ENCODE results near the gene CLPX. TPM values are rescaled to one million over a fixed set of nuclear protein-coding genes. Genes with fewer than 3 reads are reported as not detected.

CLPX gene
- total RNA-seq, 4 donors from 2014 or later = 74.5 to 110 (median 91.8) TPM

GRCh38 chr15:65134538-65134937 lies 50.6 kb downstream of the CLPX start:
- WGBS, 2 donors = 87 to 90% methylated on average over 8 of the region's 8 CpGs
- intact Hi-C loops (cut with DNase I; ENCODE audit: low total_unique reads) = no loop called here
- no peak overlapping the region for H3K4me3 ChIP-seq (ENCODE audit: low read depth, poor library complexity, severe bottlenecking)
- TF ChIP-seq CTCF (IDR thresholded peaks at IDR 0.05) = no peak
- TF ChIP-seq POLR2A (IDR thresholded peaks at IDR 0.05) = no peak
- no peak for DNase-seq (ENCODE audit: low spot score in 2 of 2)

GRCh38 chr15:65133548-65134200 lies 51.5 kb downstream of the CLPX start, which contains the start of gene PDCD7:
TSS of gene PDCD7 (minus strand) at chr15:65133808. CDS start at chr15:65133781, 27 bp downstream.
- intact Hi-C loops (cut with DNase I; ENCODE audit: low total_unique reads) = no loop called here
- WGBS, 2 donors = 2% methylated on average over 27 to 30 of the region's 45 CpGs
- peak; percentile 86 to 96 for DNase-seq (ENCODE audit: low spot score in 2 of 2)
- TF ChIP-seq CTCF (IDR thresholded peaks at IDR 0.05) (no peak), POLR2A (IDR thresholded peaks at IDR 0.05) (no peak)
- H3K4me3 ChIP-seq (ENCODE audit: low read depth, poor library complexity, severe bottlenecking) = peak within 1 kb of the TSS; percentile 83

GRCh38 chr15:65132878-65133547 lies 52.1 kb downstream of the CLPX start:
- DNase-seq (ENCODE audit: low spot score in 2 of 2) = no peak
- TF ChIP-seq POLR2A (IDR thresholded peaks at IDR 0.05) = no peak
- TF ChIP-seq CTCF (IDR thresholded peaks at IDR 0.05) = no peak
- 0 to 1% methylated on average over 35 to 40 of the region's 93 CpGs for WGBS, 2 donors
- peak overlapping the region; percentile 83 for H3K4me3 ChIP-seq (ENCODE audit: low read depth, poor library complexity, severe bottlenecking)
- intact Hi-C loops (cut with DNase I; ENCODE audit: low total_unique reads) = no loop called here

GRCh38 chr15:65130941-65131340 lies 54.2 kb downstream of the CLPX start:
- 77 to 79% methylated on average over 5 of the region's 5 CpGs for WGBS, 2 donors
- no peak for DNase-seq (ENCODE audit: low spot score in 2 of 2)
- H3K4me3 ChIP-seq (ENCODE audit: low read depth, poor library complexity, severe bottlenecking) = no peak overlapping the region
- no peak for TF ChIP-seq CTCF (IDR thresholded peaks at IDR 0.05)
- intact Hi-C loops (cut with DNase I; ENCODE audit: low total_unique reads) = no loop called here

GRCh38 chr15:65115542-65115941 lies 69.6 kb downstream of the CLPX start:
- no peak overlapping the region for H3K4me3 ChIP-seq (ENCODE audit: low read depth, poor library complexity, severe bottlenecking)
- DNase-seq (ENCODE audit: low spot score in 2 of 2) = no peak
- WGBS, 2 donors = 75 to 85% methylated on average over 5 of the region's 5 CpGs
- TF ChIP-seq POLR2A (IDR thresholded peaks at IDR 0.05) (no peak), CTCF (IDR thresholded peaks at IDR 0.05) (no peak)
- intact Hi-C loops (cut with DNase I; ENCODE audit: low total_unique reads) = no loop called here
